Fibroblast of lung (primary cell): ENCODE data around the gene NEK11. TPM values are rescaled to one million over a fixed set of nuclear protein-coding genes. Genes with fewer than 3 reads are reported as not detected.
A peak's percentile ranks its signal among the peaks of the same experiment; 100 is the strongest.

Experiments used
- DNase-seq, 2 donors: peaks; one replicate each; pipeline versions ENCODE4 v3.0.0 to v3.0.0-alpha.2; 2010; ENCODE audit warnings: low read depth in 2 of 2
- H2AFZ ChIP-seq: 2 replicates; pipeline ENCODE4 v1.5.1; 2012; ENCODE audit warnings: low read length, control low read depth, inconsistent platforms
- H3K27ac ChIP-seq: 2 replicates; pipeline ENCODE4 v1.5.1; 2011; ENCODE audit warnings: low read length, control low read depth; ENCODE audit not compliant: insufficient read depth
- H3K27me3 ChIP-seq: 2 replicates; pipeline ENCODE4 v1.5.1; 2011; ENCODE audit warnings: mild to moderate bottlenecking, low read length; ENCODE audit not compliant: control insufficient read depth, insufficient read depth
- H3K36me3 ChIP-seq: 2 replicates; pipeline ENCODE4 v1.5.1; 2011; ENCODE audit warnings: low read length; ENCODE audit not compliant: control insufficient read depth, insufficient read depth
- H3K4me1 ChIP-seq: 2 replicates; pipeline ENCODE4 v1.5.1; 2011; ENCODE audit warnings: low read length; ENCODE audit not compliant: control insufficient read depth, insufficient read depth; ENCODE audit errors: extremely low read depth
- H3K4me2 ChIP-seq: 2 replicates; pipeline ENCODE4 v1.5.1; 2011; ENCODE audit warnings: low read length, control low read depth; ENCODE audit not compliant: insufficient read depth; ENCODE audit errors: extremely low read depth
- H3K4me3 ChIP-seq, 4 experiments: fragments of 200-600 bp in 1 of 4; sonication (generic) in 1 of 4; replicated peaks in 1 of 4; 2 replicates each; pipeline ENCODE4 v1.5.1; 2011 to 2016; ENCODE audit warnings: low read length in 4 of 4, low read depth in 3 of 4, mild to moderate bottlenecking in 3 of 4, control low read depth in 2 of 4, inconsistent platforms in 1 of 4, mixed read lengths in 1 of 4; ENCODE audit not compliant: insufficient read depth in 1 of 4; ENCODE audit errors: control extremely low read depth in 1 of 4
- H3K79me2 ChIP-seq: 2 replicates; pipeline ENCODE4 v1.5.1; 2012; ENCODE audit warnings: mild to moderate bottlenecking, low read length, inconsistent platforms; ENCODE audit not compliant: control insufficient read depth, insufficient read depth
- H3K9ac ChIP-seq: 2 replicates; pipeline ENCODE4 v1.5.1; 2011; ENCODE audit warnings: mild to moderate bottlenecking, low read length, control low read depth; ENCODE audit not compliant: insufficient read depth
- H3K9me3 ChIP-seq: 2 replicates; pipeline ENCODE4 v1.5.1; 2012; ENCODE audit warnings: low read depth, low read length; ENCODE audit not compliant: control insufficient read depth, insufficient read depth
- H4K20me1 ChIP-seq: 2 replicates; pipeline ENCODE4 v1.5.1; 2011; ENCODE audit warnings: low read length; ENCODE audit not compliant: control insufficient read depth, insufficient read depth; ENCODE audit errors: extremely low read depth
- CTCF ChIP-seq, 2 donors: IDR thresholded peaks in 1 of 2; conservative IDR thresholded peaks in 1 of 2; 1 replicate in 1 of 2; 2 replicates in 1 of 2; pipeline ENCODE4 v1.5.1; 2011 to 2012; ENCODE audit warnings: low read length in 2 of 2, control low read depth in 1 of 2, inconsistent platforms in 1 of 2, low read depth in 1 of 2, mild to moderate bottlenecking in 1 of 2
- EZH2 ChIP-seq: IDR thresholded peaks from 2 replicates; pipeline ENCODE4 v1.5.1; 2012; ENCODE audit warnings: low read length, control low read depth, mild to moderate bottlenecking; ENCODE audit errors: missing control alignments
- polyA plus RNA-seq, 2 donors: library from polyadenylated mRNA; depleted of rRNA in 1 of 2; stranded (reverse) in 1 of 2; unstranded in 1 of 2; fragments of >200 nt; gene quantifications; 2 replicates each; pipeline ENCODE4 v1.2.1, GENCODE V29; 2011 to 2012; ENCODE audit warnings: missing spikeins in 1 of 2
- total RNA-seq: library from RNA; depleted of rRNA; stranded (reverse); fragments of >200 nt; gene quantifications from 2 replicates; pipeline ENCODE4 v1.2.1, GENCODE V29; 2014

The NEK11 gene
- total and polyA plus RNA-seq, 2 donors (not counting 1 experiment from before 2014, with no cell fraction given): 4.3 to 13.0 TPM

- Histone ChIP-seq H3K36me3 (no peaks in the 10 kb centered on the region), H3K9ac (no peak overlapping the region), H2AFZ (no peak overlapping the region), H3K27me3 (no peaks in the 10 kb centered on the region), H3K4me1 (no peaks in the 10 kb centered on the region), H4K20me1 (no peaks in the 10 kb centered on the region), H3K27ac (no peak overlapping the region), H3K4me3 (no peak overlapping the region), H3K9me3 (no peaks in the 10 kb centered on the region), H3K4me2 (no peak overlapping the region), H3K79me2 (no peaks in the 10 kb centered on the region)
- DNase-seq: peak in 1 of 2 donors; percentile 94
- TF ChIP-seq EZH2 (no peak), CTCF (conservative IDR thresholded peaks at IDR 0.05 in 1 of 2, IDR thresholded peaks at IDR 0.05 in 1 of 2; ENCODE audit: low read depth in 1 of 2, low read length in 2 of 2) (no peak)
Measured at GRCh38 chr3:131110087-131110486, 83.4 kb downstream of the NEK11 start.

- Histone ChIP-seq H4K20me1 (no peaks in the 10 kb centered on the region), H2AFZ (no peak overlapping the region), H3K9me3 (no peaks in the 10 kb centered on the region), H3K4me2 (no peak overlapping the region), H3K36me3 (no peaks in the 10 kb centered on the region), H3K4me1 (no peaks in the 10 kb centered on the region), H3K4me3 (no peak overlapping the region), H3K9ac (no peak overlapping the region), H3K27ac (no peak overlapping the region), H3K79me2 (no peaks in the 10 kb centered on the region), H3K27me3 (no peaks in the 10 kb centered on the region)
- TF ChIP-seq CTCF (conservative IDR thresholded peaks at IDR 0.05 in 1 of 2, IDR thresholded peaks at IDR 0.05 in 1 of 2; ENCODE audit: low read depth in 1 of 2, low read length in 2 of 2) (no peak), EZH2 (no peak)
- no peak for DNase-seq
Measured at GRCh38 chr3:131114256-131114655, 87.6 kb downstream of the NEK11 start.

GRCh38 chr3:131125684-131126083, 99.0 kb downstream of the NEK11 start:
- H4K20me1 ChIP-seq: no peaks in the 10 kb centered on the region
- H3K27ac ChIP-seq: no peak overlapping the region

More at GRCh38 chr3:131125684-131126083, 99.0 kb downstream of the NEK11 start:
- no peak for DNase-seq
- no peaks in the 10 kb centered on the region for H3K4me1 ChIP-seq
- no peaks in the 10 kb centered on the region for H3K27me3 ChIP-seq
- H2AFZ ChIP-seq: no peak overlapping the region
- no peaks in the 10 kb centered on the region for H3K36me3 ChIP-seq
- TF ChIP-seq EZH2 (no peak), CTCF (conservative IDR thresholded peaks at IDR 0.05 in 1 of 2, IDR thresholded peaks at IDR 0.05 in 1 of 2; ENCODE audit: low read depth in 1 of 2, low read length in 2 of 2) (no peak)
- H3K9me3 ChIP-seq: no peaks in the 10 kb centered on the region
- H3K4me3 ChIP-seq: no peak overlapping the region
- no peak overlapping the region for H3K4me2 ChIP-seq
- H3K9ac ChIP-seq: no peak overlapping the region
- no peaks in the 10 kb centered on the region for H3K79me2 ChIP-seq
